Measurements from ENCODE around the gene SCG3.

GRCh38 chr15:51647128-51647562 lies 34.2 kb upstream of the SCG3 start:
- no peak for TF ChIP-seq CTCF (IDR thresholded peaks at IDR 0.05; ENCODE audit: borderline replicate concordance, extremely low read depth, low read length, poor library complexity, severe bottlenecking)
- no peak for TF ChIP-seq EZH2 (IDR thresholded peaks at IDR 0.05; ENCODE audit: borderline replicate concordance, low read depth, low read length, severe bottlenecking)
